Measurements from ENCODE around the gene ERICH6B. TPM values are rescaled to one million over a fixed set of nuclear protein-coding genes. Genes with fewer than 3 reads are reported as not detected.

The ERICH6B gene
- total RNA-seq, 1 donor from 2014 or later, result not detected

GRCh38 chr13:45587897-45588296 is 27.6 kb downstream of the ERICH6B start:
- peak; percentile 67 for ATAC-seq
- no peak for DNase-seq
- intact Hi-C loops (cut with DNase I), result no loop called here
- Histone ChIP-seq H3K27ac (no peak overlapping the region), H3K27me3 (no peaks in the 10 kb centered on the region), H3K36me3 (no peaks in the 10 kb centered on the region), H3K9me3 (no peaks in the 10 kb centered on the region), H3K4me1 (no peaks in the 10 kb centered on the region), H3K4me3 (no peak overlapping the region)
- TF ChIP-seq, protein P1, sequence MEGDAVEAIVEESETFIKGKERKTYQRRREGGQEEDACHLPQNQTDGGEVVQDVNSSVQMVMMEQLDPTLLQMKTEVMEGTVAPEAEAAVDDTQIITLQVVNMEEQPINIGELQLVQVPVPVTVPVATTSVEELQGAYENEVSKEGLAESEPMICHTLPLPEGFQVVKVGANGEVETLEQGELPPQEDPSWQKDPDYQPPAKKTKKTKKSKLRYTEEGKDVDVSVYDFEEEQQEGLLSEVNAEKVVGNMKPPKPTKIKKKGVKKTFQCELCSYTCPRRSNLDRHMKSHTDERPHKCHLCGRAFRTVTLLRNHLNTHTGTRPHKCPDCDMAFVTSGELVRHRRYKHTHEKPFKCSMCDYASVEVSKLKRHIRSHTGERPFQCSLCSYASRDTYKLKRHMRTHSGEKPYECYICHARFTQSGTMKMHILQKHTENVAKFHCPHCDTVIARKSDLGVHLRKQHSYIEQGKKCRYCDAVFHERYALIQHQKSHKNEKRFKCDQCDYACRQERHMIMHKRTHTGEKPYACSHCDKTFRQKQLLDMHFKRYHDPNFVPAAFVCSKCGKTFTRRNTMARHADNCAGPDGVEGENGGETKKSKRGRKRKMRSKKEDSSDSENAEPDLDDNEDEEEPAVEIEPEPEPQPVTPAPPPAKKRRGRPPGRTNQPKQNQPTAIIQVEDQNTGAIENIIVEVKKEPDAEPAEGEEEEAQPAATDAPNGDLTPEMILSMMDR (IDR thresholded peaks at IDR 0.05), result no peak

DNA sequence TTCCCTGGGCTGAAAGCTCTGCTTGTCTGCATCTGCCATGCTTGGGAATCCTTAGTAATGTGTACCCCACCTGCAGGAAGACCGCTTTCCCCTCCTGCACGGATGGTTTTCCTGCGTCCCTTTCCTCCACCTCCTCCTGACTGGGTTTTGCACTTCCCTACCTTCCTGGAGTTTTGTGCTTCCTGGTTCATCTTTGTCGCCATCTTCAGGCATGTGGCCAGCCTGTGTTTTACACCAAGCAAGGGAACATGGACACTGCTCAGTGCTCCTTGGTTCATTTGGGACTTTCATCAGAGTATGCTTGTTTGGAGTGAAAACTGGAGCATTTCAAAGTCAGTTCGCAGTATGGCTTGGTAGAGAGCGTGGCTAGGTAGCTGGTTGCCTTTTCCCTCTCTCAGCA is 30.7 kb downstream of the ERICH6B start:
- intact Hi-C loops (cut with DNase I), result no loop called here
- H3K27me3 ChIP-seq, result no peaks in the 10 kb centered on the region
- no peak overlapping the region for H3K4me3 ChIP-seq
- H3K36me3 ChIP-seq, result no peaks in the 10 kb centered on the region
- H3K4me1 ChIP-seq, result no peaks in the 10 kb centered on the region
- ATAC-seq, result no peak
- TF ChIP-seq, protein P1 (IDR thresholded peaks at IDR 0.05), result no peak
- no peak for DNase-seq
- H3K27ac ChIP-seq, result no peak overlapping the region
- H3K9me3 ChIP-seq, result no peaks in the 10 kb centered on the region

- TF ChIP-seq, protein P1 (IDR thresholded peaks at IDR 0.05), result no peak
- Histone ChIP-seq H3K4me3 (no peak overlapping the region), H3K36me3 (no peaks in the 10 kb centered on the region), H3K27me3 (no peaks in the 10 kb centered on the region), H3K4me1 (no peaks in the 10 kb centered on the region), H3K9me3 (no peaks in the 10 kb centered on the region), H3K27ac (no peak overlapping the region)
- no peak for DNase-seq
- ATAC-seq, result no peak
- intact Hi-C loops (cut with DNase I), result no loop called here
These were observed 33.0 kb downstream of the ERICH6B start for GRCh38 chr13:45582408-45583076.

- Histone ChIP-seq H3K27ac (no peak overlapping the region), H3K27me3 (peaks cover 7% of the 10 kb centered on the region), H3K9me3 (no peaks in the 10 kb centered on the region), H3K36me3 (no peaks in the 10 kb centered on the region), H3K4me3 (no peak overlapping the region), H3K4me1 (no peaks in the 10 kb centered on the region)
- intact Hi-C loops (cut with DNase I), result no loop called here
- ATAC-seq (no peak), DNase-seq (no peak)
- TF ChIP-seq, protein P1 (IDR thresholded peaks at IDR 0.05), result no peak
These were observed 39.1 kb downstream of the ERICH6B start for GRCh38 chr13:45576466-45576865.

- TF ChIP-seq, protein P1 (IDR thresholded peaks at IDR 0.05), result no peak
- H3K4me1 ChIP-seq, result no peaks in the 10 kb centered on the region
- intact Hi-C loops (cut with DNase I), result no loop called here
- H3K27ac ChIP-seq, result no peak overlapping the region
- H3K36me3 ChIP-seq, result no peaks in the 10 kb centered on the region
- ATAC-seq (no peak), DNase-seq (no peak)
- H3K4me3 ChIP-seq, result no peak overlapping the region
- H3K27me3 ChIP-seq, result peaks cover 7% of the 10 kb centered on the region
- H3K9me3 ChIP-seq, result no peaks in the 10 kb centered on the region
These were observed 39.7 kb downstream of the ERICH6B start for GRCh38 chr13:45575830-45576180.

Data from upper lobe of right lung (tissue), 1 donor.